IPS DF 19.7 (cell line): ENCODE data around the gene MUC5AC.
"Not testable (repeated sequence)": the region's sequence is repeated elsewhere in the genome, so short reads cannot be mapped to it uniquely, and the experiment has no call there.

Experiments
- DNase-seq: peaks from one replicate; pipeline ENCODE4 v3.0.0-alpha.2; 2013; ENCODE audit warnings: low read depth, low spot score

MUC5AC gene

GRCh38 chr11:1236316-1237127 lies 78.8 kb downstream of the MUC5AC start:
- DNase-seq = no peak

- no peak for DNase-seq
Measured at GRCh38 chr11:1237128-1237580, 79.4 kb downstream of the MUC5AC start.

GRCh38 chr11:1237851-1238250 lies 80.1 kb downstream of the MUC5AC start:
- no peak for DNase-seq

GRCh38 chr11:1238767-1239595 lies 81.2 kb downstream of the MUC5AC start:
- no peak for DNase-seq

GRCh38 chr11:1239596-1240205 lies 81.9 kb downstream of the MUC5AC start:
- no peak for DNase-seq

GRCh38 chr11:1240771-1241170 lies 83.0 kb downstream of the MUC5AC start:
- no peak for DNase-seq

GRCh38 chr11:1241706-1242105 lies 84.0 kb downstream of the MUC5AC start:
- DNase-seq = no peak

GRCh38 chr11:1242289-1242688 lies 84.5 kb downstream of the MUC5AC start:
- DNase-seq = no peak

- not testable (repeated sequence) for DNase-seq
Measured at GRCh38 chr11:1242751-1243150, 85.0 kb downstream of the MUC5AC start.

- DNase-seq = not testable (repeated sequence)
Measured at GRCh38 chr11:1243521-1243920, 85.8 kb downstream of the MUC5AC start.

GRCh38 chr11:1244557-1244956 lies 86.8 kb downstream of the MUC5AC start:
- not testable (repeated sequence) for DNase-seq

GRCh38 chr11:1245717-1246116 lies 88.0 kb downstream of the MUC5AC start:
- not testable (repeated sequence) for DNase-seq

- not testable (repeated sequence) for DNase-seq
Measured at GRCh38 chr11:1246301-1246700, 88.5 kb downstream of the MUC5AC start.

GRCh38 chr11:1247026-1247425 lies 89.3 kb downstream of the MUC5AC start:
- DNase-seq = not testable (repeated sequence)

GRCh38 chr11:1248951-1249350 lies 91.2 kb downstream of the MUC5AC start:
- not testable (repeated sequence) for DNase-seq

GRCh38 chr11:1250411-1250810 lies 92.7 kb downstream of the MUC5AC start:
- DNase-seq = not testable (repeated sequence)
